T-helper 1 cell treated with Interleukin-12 subunit alpha and Interleukin-12 subunit beta and Interleukin-4 antibody, amounts not matched to agents 30 ng/mL and 1 ng/mL, for 36 hours (primary cell): ENCODE data around the gene RC3H1. TPM values are rescaled to one million over a fixed set of nuclear protein-coding genes. Genes with fewer than 3 reads are reported as not detected.

Source experiments
- intact Hi-C: fragments of 100-400 bp; cut with micrococcal nuclease; formaldehyde crosslinking; loops from one replicate; pipeline ENCODE4 v1.15.1; 2024
- total RNA-seq: library from RNA; stranded (reverse); gene quantifications from 2 replicates; pipeline ENCODE4 v1.2.3, GENCODE V29; 2022

RC3H1 gene
- total RNA-seq, 1 donor from 2014 or later: 37.8 TPM

DNA sequence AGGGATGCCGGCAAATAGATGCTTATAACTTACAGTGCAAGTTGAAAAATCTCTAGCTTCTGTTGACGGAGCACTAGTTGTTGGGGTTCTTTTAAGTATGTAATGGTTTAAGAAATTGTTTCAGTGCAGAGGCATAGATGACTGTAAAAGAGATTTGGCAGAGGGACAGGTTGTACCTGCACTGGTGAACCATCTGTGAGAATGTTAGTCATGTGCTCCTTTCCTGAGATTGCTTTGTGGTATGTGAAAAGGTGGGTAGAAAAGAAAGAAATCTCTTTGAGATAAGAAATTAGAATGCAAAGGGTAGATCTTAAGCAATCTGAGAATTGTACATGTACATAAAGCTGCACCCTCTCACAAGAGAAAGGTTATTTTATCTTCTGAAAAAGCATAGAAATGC is 134.5 kb downstream of the RC3H1 start:
- intact Hi-C loops: no loop called here

DNA sequence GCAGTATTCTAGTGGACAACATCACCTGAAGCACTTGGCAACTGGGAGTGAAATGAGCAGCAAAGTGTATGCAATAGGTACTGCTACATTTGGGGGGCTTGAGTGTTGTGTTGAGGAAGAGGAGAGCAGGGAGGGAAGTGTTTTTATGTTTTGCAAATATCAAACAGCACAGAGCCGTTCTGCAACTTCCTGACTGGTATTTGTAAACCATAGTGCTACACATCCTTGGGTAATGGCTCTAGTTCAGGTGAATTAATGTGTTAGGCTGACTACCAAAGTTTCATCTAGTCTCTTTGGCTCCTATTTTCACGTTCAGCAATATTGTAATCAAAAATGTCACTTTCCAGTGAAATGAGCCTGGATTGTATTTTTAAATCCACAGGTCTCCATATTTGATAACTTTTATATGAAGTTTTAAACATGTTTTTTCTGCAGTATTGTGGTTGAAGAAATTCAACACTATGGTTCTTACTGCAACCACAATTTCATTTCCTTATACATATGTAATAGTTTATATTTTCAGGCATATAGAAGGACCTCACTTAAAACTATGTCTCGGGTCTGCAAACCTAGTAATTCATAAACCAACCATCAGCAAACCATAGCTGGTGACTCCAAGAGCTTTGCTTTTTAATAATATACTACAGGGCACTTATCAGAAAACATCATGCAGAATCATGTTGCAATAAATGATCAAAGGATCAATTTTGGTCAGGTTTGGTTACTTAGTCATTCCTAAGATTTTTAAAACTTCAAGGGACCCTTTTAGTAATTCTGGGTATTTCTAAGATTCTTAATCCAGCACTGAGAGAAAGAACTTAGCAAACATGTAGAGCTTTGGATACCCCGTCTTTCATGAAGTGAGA is 135.2 kb downstream of the RC3H1 start:
- intact Hi-C loops: no loop called here

DNA sequence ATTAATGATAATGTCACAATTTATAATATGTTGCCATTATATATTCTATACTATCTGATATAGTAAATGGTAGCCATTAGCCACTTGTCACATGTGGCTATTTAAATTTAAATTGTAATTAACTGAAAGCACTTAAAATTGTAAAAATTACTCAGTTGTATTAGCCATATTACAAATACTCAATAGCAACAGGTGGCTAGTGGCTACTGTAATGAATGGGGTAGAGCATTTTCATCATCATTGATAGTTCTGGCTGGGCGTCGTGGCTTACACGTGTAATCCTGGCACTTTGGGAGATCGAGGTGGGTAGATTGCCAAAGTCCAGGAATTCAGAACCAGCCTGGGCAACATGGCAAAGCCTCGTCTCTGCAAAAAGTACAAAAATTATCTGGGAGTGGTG is 137.5 kb downstream of the RC3H1 start:
- intact Hi-C loops: no loop called here

Other genes with a start within 250 kb of the RC3H1 start
- 23.7 and 26.3 TPM in 2 replicates for gene DARS2, start 197.7 kb downstream of the RC3H1 start, total RNA-seq
- gene CENPL, start 197.5 kb downstream of the RC3H1 start, total RNA-seq: 25.9 and 28.8 TPM in 2 replicates
- 310 and 335 TPM in 2 replicates for gene GAS5, start 154.4 kb downstream of the RC3H1 start, total RNA-seq
- gene ZBTB37, start 154.0 kb downstream of the RC3H1 start, total RNA-seq: 10.8 and 11.1 TPM in 2 replicates
- 0.49 TPM in 1 of 2 replicates, not detected in the other for gene SERPINC1, start 105.0 kb downstream of the RC3H1 start, total RNA-seq
- gene RABGAP1L, start 137.2 kb upstream of the RC3H1 start, total RNA-seq: 67.7 and 69.4 TPM in 2 replicates